Ascending aorta (tissue), 2 donors: Measurements from ENCODE around the gene ADCY6. TPM values are rescaled to one million over a fixed set of nuclear protein-coding genes. Genes with fewer than 3 reads are reported as not detected.

Source experiments
- DNase-seq, 2 donors: peaks; one replicate each; pipeline ENCODE4 v3.0.0-alpha.2; 2019; ENCODE audit warnings: low spot score in 2 of 2
- H3K27ac ChIP-seq, 2 donors: fragments of 200-600 bp; sonication (generic); one replicate each; pipeline ENCODE4 v1.5.1; 2016 to 2017; ENCODE audit warnings: mild to moderate bottlenecking in 1 of 2
- H3K27me3 ChIP-seq: fragments of 200-600 bp; sonication (generic); one replicate; pipeline ENCODE4 v1.5.1; 2017
- H3K36me3 ChIP-seq, 2 donors: fragments of 200-600 bp; sonication (generic); one replicate each; pipeline ENCODE4 v1.5.1; 2016
- H3K4me1 ChIP-seq, 2 donors: fragments of 200-600 bp; sonication (generic); one replicate each; pipeline ENCODE4 v1.5.1; 2016 to 2017; ENCODE audit warnings: mild to moderate bottlenecking in 1 of 2
- H3K4me3 ChIP-seq, 2 donors: fragments of 200-600 bp; sonication (generic); one replicate each; pipeline ENCODE4 v1.5.1; 2016 to 2017; ENCODE audit warnings: mild to moderate bottlenecking in 1 of 2
- H3K9me3 ChIP-seq, 2 donors: fragments of 200-600 bp; sonication (generic); one replicate each; pipeline ENCODE4 v1.5.1; 2016
- CTCF ChIP-seq, 3 experiments: fragments of 200-600 bp in 2 of 3; fragments of 450-650 bp in 1 of 3; sonication (generic) in 2 of 3; IDR thresholded peaks; one replicate each; pipeline ENCODE4 v1.5.1; 2016 to 2019; ENCODE audit warnings: antibody characterized with exemption in 3 of 3, mild to moderate bottlenecking in 1 of 3, moderate library complexity in 1 of 3
- intact Hi-C: fragments of 100-400 bp; cut with DNase I; formaldehyde crosslinking; loops from one replicate; pipeline ENCODE4 v1.15.1; 2023
- total RNA-seq: library from RNA; depleted of rRNA; stranded (reverse); fragments of >200 nt; gene quantifications from one replicate; pipeline ENCODE4 v1.1.0, GENCODE V29; 2016

The ADCY6 gene
- total RNA-seq, 1 donor from 2014 or later: 65.0 TPM

- DNase-seq: no peak
- no peaks in the 10 kb centered on the region for H3K27me3 ChIP-seq
- H3K9me3 ChIP-seq: no peaks in the 10 kb centered on the region
- H3K27ac ChIP-seq: peak overlapping the region in 1 of 2 donors; percentile 18
- no peak overlapping the region for H3K4me3 ChIP-seq
- intact Hi-C loops: no loop called here
- no peak for TF ChIP-seq CTCF (IDR thresholded peaks at IDR 0.05)
- peaks cover 60% of the 10 kb centered on the region in 2 donors for H3K36me3 ChIP-seq
- peaks cover 25 to 39% of the 10 kb centered on the region in 2 donors for H3K4me1 ChIP-seq
These were observed 11.1 kb downstream of the ADCY6 start for GRCh38 chr12:48777501-48778400.

- no peaks in the 10 kb centered on the region for H3K9me3 ChIP-seq
- H3K27ac ChIP-seq: no peak overlapping the region
- no peaks in the 10 kb centered on the region for H3K27me3 ChIP-seq
- DNase-seq: no peak
- intact Hi-C loops: no loop called here
- H3K4me1 ChIP-seq: peaks cover 22 to 32% of the 10 kb centered on the region in 2 donors
- TF ChIP-seq CTCF (IDR thresholded peaks at IDR 0.05): no peak
- H3K36me3 ChIP-seq: peaks cover 61% of the 10 kb centered on the region in 2 donors
- no peak overlapping the region for H3K4me3 ChIP-seq
These were observed 11.9 kb downstream of the ADCY6 start for GRCh38 chr12:48776956-48777355.

GRCh38 chr12:48775991-48776649, 12.8 kb downstream of the ADCY6 start:
- Histone ChIP-seq H3K27ac (no peak overlapping the region), H3K36me3 (peaks cover 69% of the 10 kb centered on the region in 2 donors), H3K27me3 (no peaks in the 10 kb centered on the region), H3K9me3 (no peaks in the 10 kb centered on the region), H3K4me3 (no peak overlapping the region), H3K4me1 (peaks cover 15 to 23% of the 10 kb centered on the region in 2 donors)
- TF ChIP-seq CTCF (IDR thresholded peaks at IDR 0.05): no peak
- DNase-seq: no peak
- intact Hi-C loops: no loop called here

GRCh38 chr12:48775299-48775698, 13.6 kb downstream of the ADCY6 start:
- Histone ChIP-seq H3K9me3 (no peaks in the 10 kb centered on the region), H3K36me3 (peaks cover 78% of the 10 kb centered on the region in 2 donors), H3K27me3 (no peaks in the 10 kb centered on the region), H3K4me3 (no peak overlapping the region), H3K27ac (no peak overlapping the region), H3K4me1 (peaks cover 9 to 15% of the 10 kb centered on the region in 2 donors)
- TF ChIP-seq CTCF (IDR thresholded peaks at IDR 0.05): no peak
- no peak for DNase-seq
- intact Hi-C loops: no loop called here

GRCh38 chr12:48774516-48774915, 14.4 kb downstream of the ADCY6 start:
- Histone ChIP-seq H3K27ac (peak overlapping the region in 1 of 2 donors; percentile 2), H3K36me3 (peaks cover 85% of the 10 kb centered on the region in 2 donors), H3K4me3 (no peak overlapping the region), H3K4me1 (peaks cover 6 to 9% of the 10 kb centered on the region in 2 donors), H3K9me3 (no peaks in the 10 kb centered on the region), H3K27me3 (no peaks in the 10 kb centered on the region)
- DNase-seq: no peak
- intact Hi-C loops: no loop called here
- no peak for TF ChIP-seq CTCF (IDR thresholded peaks at IDR 0.05)
